OCI-LY7 (cell line): ENCODE data around the gene CEMIP2. TPM values are rescaled to one million over a fixed set of nuclear protein-coding genes. Genes with fewer than 3 reads are reported as not detected.

ENCODE experiments used
- BruUV-seq: library from RNA; stranded (reverse); fragments of 400-500 nt; replicated peaks from 2 replicates; lab custom pipeline; 2021; lab: Mats Ljungman, UMichigan
- CTCF ChIA-PET: fragments of 300-600 bp; sonication (Branson Sonifier 250); formaldehyde crosslinking; loops from one replicate; lab custom pipeline; 2022; ENCODE audit warnings: antibody characterized with exemption; ENCODE audit not compliant: unreplicated experiment; lab: Charles Lee
- POLR2A ChIA-PET: fragments of 300-600 bp; sonication (Branson Sonifier 250); formaldehyde crosslinking; loops from one replicate; lab custom pipeline; 2022; ENCODE audit warnings: antibody characterized with exemption; lab: Charles Lee
- DNase-seq: peaks from one replicate; pipeline ENCODE4 v3.0.0-alpha.2; 2015; ENCODE audit warnings: low spot score
- H2AFZ ChIP-seq: fragments of 200-600 bp; sonication (generic), shearing (Covaris generic); 2 replicates; pipeline ENCODE4 v1.6.1; 2014; ENCODE audit warnings: mild to moderate bottlenecking, antibody characterized with exemption, low read length, moderate library complexity
- H3K27ac ChIP-seq: fragments of 200-600 bp; sonication (generic); 2 replicates; pipeline ENCODE4 v1.5.1; 2014; ENCODE audit warnings: mixed run types, low read depth, mild to moderate bottlenecking, moderate library complexity, low read length, inconsistent platforms; ENCODE audit not compliant: poor library complexity, severe bottlenecking
- H3K36me3 ChIP-seq: fragments of 200-600 bp; sonication (generic); 2 replicates; pipeline ENCODE4 v1.6.1; 2014; ENCODE audit warnings: mild to moderate bottlenecking, antibody characterized with exemption, low read length, moderate library complexity, mixed read lengths; ENCODE audit not compliant: insufficient read depth
- H3K4me1 ChIP-seq: fragments of 200-600 bp; sonication (generic); 2 replicates; pipeline ENCODE4 v1.5.1; 2014; ENCODE audit warnings: mild to moderate bottlenecking, low read length; ENCODE audit not compliant: insufficient read depth, poor library complexity, severe bottlenecking
- H3K4me2 ChIP-seq: fragments of 200-600 bp; sonication (generic); 2 replicates; pipeline ENCODE4 v1.6.1; 2014; ENCODE audit warnings: mild to moderate bottlenecking, low read length
- H3K4me3 ChIP-seq: fragments of 200-600 bp; sonication (generic); 2 replicates; pipeline ENCODE4 v1.5.1; 2014; ENCODE audit warnings: mild to moderate bottlenecking, low read depth, low read length; ENCODE audit not compliant: poor library complexity, severe bottlenecking
- H3K79me2 ChIP-seq: fragments of 200-600 bp; sonication (generic); 2 replicates; pipeline ENCODE4 v1.6.1; 2016; ENCODE audit warnings: low read depth, mild to moderate bottlenecking, low read length, moderate library complexity, mixed read lengths; ENCODE audit not compliant: insufficient read depth
- H3K9me2 ChIP-seq: fragments of 200-600 bp; sonication (generic); 2 replicates; pipeline ENCODE4 v1.6.1; 2016; ENCODE audit warnings: mild to moderate bottlenecking, low read length, mixed read lengths; ENCODE audit not compliant: insufficient read depth
- H3K9me3 ChIP-seq: fragments of 200-600 bp; sonication (generic); 2 replicates; pipeline ENCODE4 v1.6.1; 2014; ENCODE audit warnings: mild to moderate bottlenecking, mixed run types, low read length, mixed read lengths
- H4K20me1 ChIP-seq: fragments of 200-600 bp; sonication (generic); 2 replicates; pipeline ENCODE4 v1.6.1; 2014; ENCODE audit warnings: mild to moderate bottlenecking, antibody characterized with exemption, low read length, moderate library complexity, mixed read lengths; ENCODE audit not compliant: insufficient read depth
- EZH2phosphoT487 ChIP-seq: fragments of 200-600 bp; sonication (generic); IDR thresholded peaks from 2 replicates; pipeline ENCODE4 v1.6.1; 2018; ENCODE audit warnings: low read depth, borderline replicate concordance, mild to moderate bottlenecking, mixed run types, antibody characterized with exemption, low read length, moderate library complexity, mixed read lengths
- intact Hi-C: fragments of 100-400 bp; cut with micrococcal nuclease; formaldehyde crosslinking; loops from one replicate; pipeline ENCODE4 v1.10.0; 2022; ENCODE audit not compliant: unreplicated experiment
- total RNA-seq, 2 experiments: library from RNA; depleted of rRNA in 1 of 2; stranded (reverse); fragments of >200 nt in 1 of 2; shearing (Covaris generic) in 1 of 2; gene quantifications; 2 replicates each; pipeline ENCODE4 v1.2.3, GENCODE V29; 2014 to 2022
- TF ChIP-seq, protein P1 (sequence below): fragments of 200-600 bp; sonication (generic); conservative IDR thresholded peaks from 2 replicates; pipeline ENCODE4 v1.5.1; 2014; ENCODE audit warnings: mild to moderate bottlenecking, antibody characterized with exemption, low read length, moderate library complexity, mixed read lengths

The CEMIP2 gene
- total RNA-seq, 2 experiments from 2014 or later = 1.8 to 4.8 TPM

DNA sequence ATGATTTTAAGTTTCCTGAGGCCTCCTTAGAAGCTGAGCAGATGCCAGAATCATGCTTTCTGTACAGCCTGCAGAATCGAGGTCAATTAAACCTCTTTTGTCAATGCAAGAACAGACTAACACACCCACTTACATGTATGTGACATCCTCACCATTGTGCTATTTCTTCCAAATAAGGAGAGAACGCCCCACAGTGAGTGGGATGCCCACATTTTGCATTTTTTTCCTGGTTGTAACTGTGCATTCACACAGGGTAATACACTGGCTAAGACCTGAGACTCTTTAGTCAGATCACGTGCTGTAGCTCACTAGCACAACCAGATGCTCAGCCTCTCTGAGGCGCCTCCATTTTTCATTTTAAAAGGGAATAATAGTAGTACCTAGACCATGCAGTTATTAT, 4.4 kb upstream of the CEMIP2 start:
- Histone ChIP-seq H2AFZ (no peak overlapping the region), H4K20me1 (peaks cover 5% of the 10 kb centered on the region; the same call in 1 of the 2 replicates), H3K4me1 (peaks cover 18% of the 10 kb centered on the region), H3K4me3 (no peak overlapping the region), H3K27ac (no peak overlapping the region), H3K79me2 (no peaks in the 10 kb centered on the region), H3K4me2 (no peak overlapping the region), H3K9me3 (no peaks in the 10 kb centered on the region), H3K9me2 (no peaks in the 10 kb centered on the region), H3K36me3 (no peaks in the 10 kb centered on the region)
- TF ChIP-seq, protein P1, sequence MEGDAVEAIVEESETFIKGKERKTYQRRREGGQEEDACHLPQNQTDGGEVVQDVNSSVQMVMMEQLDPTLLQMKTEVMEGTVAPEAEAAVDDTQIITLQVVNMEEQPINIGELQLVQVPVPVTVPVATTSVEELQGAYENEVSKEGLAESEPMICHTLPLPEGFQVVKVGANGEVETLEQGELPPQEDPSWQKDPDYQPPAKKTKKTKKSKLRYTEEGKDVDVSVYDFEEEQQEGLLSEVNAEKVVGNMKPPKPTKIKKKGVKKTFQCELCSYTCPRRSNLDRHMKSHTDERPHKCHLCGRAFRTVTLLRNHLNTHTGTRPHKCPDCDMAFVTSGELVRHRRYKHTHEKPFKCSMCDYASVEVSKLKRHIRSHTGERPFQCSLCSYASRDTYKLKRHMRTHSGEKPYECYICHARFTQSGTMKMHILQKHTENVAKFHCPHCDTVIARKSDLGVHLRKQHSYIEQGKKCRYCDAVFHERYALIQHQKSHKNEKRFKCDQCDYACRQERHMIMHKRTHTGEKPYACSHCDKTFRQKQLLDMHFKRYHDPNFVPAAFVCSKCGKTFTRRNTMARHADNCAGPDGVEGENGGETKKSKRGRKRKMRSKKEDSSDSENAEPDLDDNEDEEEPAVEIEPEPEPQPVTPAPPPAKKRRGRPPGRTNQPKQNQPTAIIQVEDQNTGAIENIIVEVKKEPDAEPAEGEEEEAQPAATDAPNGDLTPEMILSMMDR = no peak
- no peak for TF ChIP-seq EZH2phosphoT487
- BruUV-seq = no TSS peak
- ChIA-PET CTCF (interaction anchor here (0.6 kb wide), 1 partner anchor 537 kb away, joined by 3 read pairs; no protein-coding TSS in a partner anchor), POLR2A (no interaction called here)
- intact Hi-C loops = no loop called here
- DNase-seq = no peak

DNA sequence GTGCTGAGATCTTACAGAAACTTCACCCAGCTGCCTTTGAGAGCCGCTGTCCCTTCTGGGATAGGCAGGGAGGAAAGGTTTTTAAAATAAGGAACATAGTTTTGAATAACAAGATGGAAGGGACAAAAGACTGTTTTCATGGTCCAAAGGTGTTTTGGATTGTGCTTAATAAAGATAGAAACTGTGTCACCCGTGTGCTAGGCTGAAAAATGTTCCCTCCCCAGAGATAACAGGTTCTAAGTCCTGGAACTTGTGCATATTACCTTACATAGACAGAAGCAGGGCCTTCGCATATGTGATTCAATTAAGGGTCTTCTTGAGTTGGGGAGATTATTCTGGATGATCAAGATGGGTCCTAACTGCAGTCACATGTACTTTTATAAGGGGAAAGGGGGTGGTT, 1.9 kb upstream of the CEMIP2 start:
- Histone ChIP-seq H3K79me2 (no peaks in the 10 kb centered on the region), H4K20me1 (peaks cover 11% of the 10 kb centered on the region; the same call in 1 of the 2 replicates), H3K4me1 (peaks cover 15% of the 10 kb centered on the region), H3K9me3 (no peaks in the 10 kb centered on the region), H3K27ac (no peak overlapping the region), H3K4me3 (no peak overlapping the region), H3K4me2 (peak overlapping the region; percentile 99), H3K9me2 (no peaks in the 10 kb centered on the region), H2AFZ (no peak overlapping the region), H3K36me3 (no peaks in the 10 kb centered on the region)
- no TSS peak for BruUV-seq
- ChIA-PET CTCF (no interaction called here), POLR2A (no interaction called here)
- DNase-seq = no peak
- intact Hi-C loops = no loop called here
- TF ChIP-seq EZH2phosphoT487 = peak; percentile 11; the same call in 1 of the 2 replicates
- TF ChIP-seq, protein P1 = no peak
